GM20000 (cell line): ENCODE data around the gene ZNHIT1.
"Not testable (repeated sequence)": the region's sequence is repeated elsewhere in the genome, so short reads cannot be mapped to it uniquely, and the experiment has no call there.

Experiments
- DNase-seq: peaks from one replicate; pipeline ENCODE4 v3.0.0; 2012; ENCODE audit warnings: low spot score
- TF ChIP-seq, protein P1 (sequence below): IDR thresholded peaks from 2 replicates; pipeline ENCODE4 v1.5.1; 2012; ENCODE audit warnings: mild to moderate bottlenecking, control low read depth; ENCODE audit errors: extremely low read depth, missing control alignments

Gene ZNHIT1

DNA sequence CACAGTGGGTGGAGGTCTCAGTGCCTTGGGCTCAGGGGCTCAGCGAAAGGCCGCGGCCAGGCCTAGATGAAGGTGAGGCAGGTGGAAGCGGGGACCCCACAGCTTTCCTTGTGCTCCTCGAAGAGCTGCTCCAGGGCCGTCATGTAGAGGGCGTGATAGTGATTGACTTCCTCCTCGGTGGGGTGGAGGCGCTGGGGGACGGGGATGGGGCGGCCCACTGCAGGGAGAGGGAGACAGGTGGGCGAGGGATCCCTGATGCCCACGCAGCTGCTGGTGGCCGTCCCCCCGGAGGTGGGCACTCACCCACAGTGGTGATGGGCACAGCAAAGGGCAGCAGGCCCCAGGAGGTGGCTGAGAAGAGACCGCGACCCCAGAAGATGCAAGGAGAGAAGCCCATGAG is 22.1 kb upstream of the ZNHIT1 start:
- DNase-seq, result no peak
- TF ChIP-seq, protein P1, sequence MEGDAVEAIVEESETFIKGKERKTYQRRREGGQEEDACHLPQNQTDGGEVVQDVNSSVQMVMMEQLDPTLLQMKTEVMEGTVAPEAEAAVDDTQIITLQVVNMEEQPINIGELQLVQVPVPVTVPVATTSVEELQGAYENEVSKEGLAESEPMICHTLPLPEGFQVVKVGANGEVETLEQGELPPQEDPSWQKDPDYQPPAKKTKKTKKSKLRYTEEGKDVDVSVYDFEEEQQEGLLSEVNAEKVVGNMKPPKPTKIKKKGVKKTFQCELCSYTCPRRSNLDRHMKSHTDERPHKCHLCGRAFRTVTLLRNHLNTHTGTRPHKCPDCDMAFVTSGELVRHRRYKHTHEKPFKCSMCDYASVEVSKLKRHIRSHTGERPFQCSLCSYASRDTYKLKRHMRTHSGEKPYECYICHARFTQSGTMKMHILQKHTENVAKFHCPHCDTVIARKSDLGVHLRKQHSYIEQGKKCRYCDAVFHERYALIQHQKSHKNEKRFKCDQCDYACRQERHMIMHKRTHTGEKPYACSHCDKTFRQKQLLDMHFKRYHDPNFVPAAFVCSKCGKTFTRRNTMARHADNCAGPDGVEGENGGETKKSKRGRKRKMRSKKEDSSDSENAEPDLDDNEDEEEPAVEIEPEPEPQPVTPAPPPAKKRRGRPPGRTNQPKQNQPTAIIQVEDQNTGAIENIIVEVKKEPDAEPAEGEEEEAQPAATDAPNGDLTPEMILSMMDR, result no peak

DNA sequence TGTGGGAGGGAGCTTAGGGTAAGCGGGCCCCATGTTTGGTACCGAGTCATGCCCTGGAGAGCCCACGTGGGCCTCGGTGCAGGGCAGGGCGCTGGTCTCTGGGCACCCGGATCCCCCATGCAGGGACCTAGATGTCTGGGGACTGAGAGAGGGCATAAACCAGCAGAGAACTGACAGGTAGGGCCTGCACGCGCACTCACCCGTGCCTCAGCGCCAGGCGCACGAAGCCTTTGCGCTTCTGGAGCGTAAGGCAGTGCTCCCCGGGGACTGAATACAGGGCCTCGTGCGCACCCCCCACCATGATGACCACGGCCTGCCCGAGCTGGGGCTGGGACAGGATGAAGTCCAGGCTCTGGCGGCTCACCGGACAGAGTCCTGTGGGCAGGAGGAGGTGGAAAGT is 20.0 kb upstream of the ZNHIT1 start:
- TF ChIP-seq, protein P1, result no peak
- no peak for DNase-seq

DNA sequence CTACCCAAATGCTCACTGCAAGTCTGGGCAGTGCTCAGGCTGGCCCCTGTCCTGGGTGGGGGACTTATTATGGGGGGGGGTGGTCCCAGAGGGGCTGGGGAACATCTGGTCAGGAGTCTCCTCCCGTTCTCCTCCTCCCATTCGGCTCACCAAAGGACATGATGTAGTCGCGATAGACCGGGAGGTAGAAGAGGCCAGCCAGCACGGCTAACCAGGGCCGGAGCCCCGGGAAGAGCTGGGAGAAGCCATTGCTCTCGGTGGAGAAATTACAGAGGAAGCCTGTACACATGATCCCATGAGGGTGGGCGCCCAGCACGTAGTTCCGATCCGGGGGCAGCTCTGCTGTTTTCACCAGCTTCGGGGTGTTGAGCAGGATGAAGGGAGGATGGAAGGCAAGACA is 19.5 kb upstream of the ZNHIT1 start:
- TF ChIP-seq, protein P1, result no peak
- no peak for DNase-seq

DNA sequence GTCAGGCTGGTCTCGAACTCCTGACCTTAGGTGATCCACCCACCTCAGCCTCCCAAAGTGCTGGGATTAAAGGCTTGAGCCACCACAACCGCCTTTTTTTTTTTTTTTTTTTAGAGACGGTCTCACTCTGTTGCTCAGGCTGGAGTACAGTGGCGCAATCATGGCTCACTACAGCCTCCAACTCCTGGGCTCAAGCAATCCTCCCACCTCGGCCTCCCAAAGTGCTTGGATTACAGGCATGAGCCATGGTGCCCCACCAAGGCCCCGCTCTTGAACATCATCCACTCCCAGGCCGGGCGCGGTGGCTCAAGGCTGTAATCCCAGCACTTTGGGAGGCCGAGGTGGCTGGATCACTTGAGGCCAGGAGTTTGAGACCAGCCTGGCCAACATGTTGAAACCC is 18.4 kb upstream of the ZNHIT1 start:
- DNase-seq, result not testable (repeated sequence)

DNA sequence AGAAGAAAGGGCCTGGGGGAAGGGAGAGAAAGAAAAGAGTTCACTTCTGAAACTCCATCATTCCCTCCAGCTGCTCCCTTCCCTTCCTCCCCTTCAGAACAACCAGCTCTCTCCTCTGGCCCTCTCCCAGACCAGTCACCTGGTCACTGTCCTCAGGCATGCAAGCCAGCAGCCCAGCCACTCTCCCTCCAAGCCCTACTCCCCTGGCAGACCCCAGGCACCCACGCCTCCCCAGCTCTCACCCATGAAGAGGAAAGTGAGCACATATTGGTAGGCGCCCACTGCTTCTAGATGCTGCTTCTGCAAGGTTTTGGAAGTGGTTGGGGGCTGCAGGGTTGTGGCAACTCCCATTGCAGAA is 17.5 kb upstream of the ZNHIT1 start:
- no peak for DNase-seq
- TF ChIP-seq, protein P1, result no peak

DNA sequence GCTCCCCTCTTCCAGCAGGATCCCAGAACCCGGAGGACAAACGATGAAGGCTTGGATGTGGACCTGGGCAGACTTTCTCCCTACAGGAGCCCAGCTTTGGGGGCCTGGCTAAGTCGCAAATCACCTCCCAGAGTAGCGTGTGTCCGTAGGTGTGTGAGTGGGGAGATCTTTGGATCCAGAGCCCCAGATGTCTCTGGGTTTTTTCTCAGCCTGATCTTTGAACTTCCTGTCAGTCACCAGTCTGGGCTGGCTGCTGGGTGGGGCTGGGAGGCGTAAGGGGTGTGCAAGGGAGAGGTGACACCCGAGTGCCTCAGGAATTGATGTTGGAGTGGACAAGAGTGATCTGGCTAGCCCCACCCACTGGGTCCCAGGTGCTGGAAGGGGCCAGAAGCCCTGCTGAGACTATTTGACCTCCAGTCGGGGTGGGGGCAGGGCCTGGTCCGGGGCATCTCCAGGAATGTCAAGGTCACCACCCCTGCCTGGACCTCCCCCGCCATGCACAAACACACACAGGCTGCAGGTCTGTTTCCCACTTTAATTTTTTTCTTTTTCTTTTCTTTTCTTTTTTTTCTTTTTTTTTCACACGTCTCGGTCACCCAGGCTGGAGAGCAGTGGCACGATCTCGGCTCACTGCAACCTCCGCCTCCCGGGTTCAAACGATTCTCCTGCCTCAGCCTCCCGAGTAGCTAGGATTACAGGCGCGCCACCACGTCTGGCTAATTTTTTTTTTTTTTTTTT is 16.9 kb upstream of the ZNHIT1 start, which contains the start of gene MOGAT3:
Gene MOGAT3, minus strand, starts transcription at position 175 of the 738 bp plus-strand sequence. CDS start 182 bp downstream, outside the sequence.
- TF ChIP-seq, protein P1, result no peak
- no peak for DNase-seq

DNA sequence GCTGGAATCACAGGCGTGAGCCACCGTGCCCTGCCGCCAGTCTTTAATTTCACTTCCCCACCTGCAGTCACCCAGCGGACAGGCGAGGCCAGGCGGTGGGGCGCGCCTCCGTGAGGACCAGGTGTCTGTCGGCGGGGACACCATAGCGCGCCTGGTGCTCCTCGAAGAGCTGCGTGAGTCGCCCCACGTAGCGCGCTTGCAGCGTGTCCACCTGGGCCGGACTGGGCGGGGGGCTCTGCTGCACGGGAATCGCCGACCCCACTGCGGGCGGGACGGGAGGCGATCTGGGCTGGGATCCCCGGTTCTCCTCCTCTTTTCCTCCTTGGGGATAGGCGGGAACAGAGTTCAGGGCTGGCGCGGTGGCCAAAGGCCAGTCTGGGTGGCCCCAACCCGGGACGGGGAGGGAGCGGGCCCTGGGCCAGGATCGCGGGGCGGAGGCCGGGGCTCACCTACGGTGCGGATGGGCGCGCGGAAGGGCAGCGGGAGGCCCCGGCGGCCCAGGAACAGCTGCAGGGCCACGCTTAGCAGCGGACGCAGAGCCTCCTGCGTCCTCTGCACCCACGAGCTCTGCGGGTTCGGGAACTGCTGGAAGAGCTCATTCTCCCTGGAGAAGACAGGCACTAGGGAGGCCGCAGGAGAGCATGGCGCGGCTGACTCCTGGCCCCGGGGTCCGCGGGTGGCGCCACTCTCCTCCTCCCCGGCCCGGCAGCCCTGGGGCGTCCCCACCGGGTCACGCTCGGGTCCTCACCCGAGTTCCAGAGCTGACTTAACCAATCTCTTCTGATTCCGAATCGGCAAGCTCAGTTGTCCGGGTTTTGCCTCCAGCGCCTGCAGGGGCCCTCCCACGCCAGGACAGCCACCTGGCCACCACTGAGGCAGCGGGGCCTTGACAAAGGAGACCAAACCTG is 16.0 kb upstream of the ZNHIT1 start:
- TF ChIP-seq, protein P1, result no peak
- DNase-seq, result no peak
